Neural progenitor cell (in vitro differentiated cells): Measurements from ENCODE around the gene BICDL1. TPM values are rescaled to one million over a fixed set of nuclear protein-coding genes. Genes with fewer than 3 reads are reported as not detected.

ENCODE experiments used
- DNase-seq: peaks from one replicate; pipeline ENCODE4 v3.0.0-alpha.2; 2016; ENCODE audit warnings: low spot score
- H2AFZ ChIP-seq: fragments of 200-600 bp; sonication (generic); replicated peaks from 2 replicates; pipeline ENCODE4 v1.6.1; 2016; ENCODE audit warnings: antibody characterized with exemption
- H3F3A ChIP-seq: fragments of 200-600 bp; sonication (generic); 2 replicates; pipeline ENCODE4 v1.6.1; 2016; ENCODE audit warnings: antibody characterized with exemption, low read depth
- H3K27ac ChIP-seq: fragments of 200-600 bp; sonication (generic); 2 replicates; pipeline ENCODE4 v1.5.1; 2016; ENCODE audit warnings: mild to moderate bottlenecking
- H3K27me3 ChIP-seq: fragments of 200-600 bp; sonication (generic); 2 replicates; pipeline ENCODE4 v1.6.1; 2016; ENCODE audit warnings: mild to moderate bottlenecking, moderate library complexity
- H3K36me3 ChIP-seq: fragments of 200-600 bp; sonication (generic); 2 replicates; pipeline ENCODE4 v1.5.1; 2016
- H3K4me1 ChIP-seq: fragments of 200-600 bp; sonication (generic); 2 replicates; pipeline ENCODE4 v1.6.1; 2016; ENCODE audit warnings: mixed run types
- H3K4me2 ChIP-seq: fragments of 200-600 bp; sonication (generic); 2 replicates; pipeline ENCODE4 v1.6.1; 2016
- H3K4me3 ChIP-seq: fragments of 200-600 bp; sonication (generic); 2 replicates; pipeline ENCODE4 v1.5.1; 2016
- H3K79me2 ChIP-seq: fragments of 200-600 bp; sonication (generic); 2 replicates; pipeline ENCODE4 v1.6.1; 2016; ENCODE audit warnings: low read depth
- H3K9ac ChIP-seq: fragments of 200-600 bp; sonication (generic); 2 replicates; pipeline ENCODE4 v1.6.1; 2016
- H3K9me3 ChIP-seq: fragments of 200-600 bp; sonication (generic); 2 replicates; pipeline ENCODE4 v1.5.1; 2016; ENCODE audit warnings: low read depth
- H4K20me1 ChIP-seq: fragments of 200-600 bp; sonication (generic); 2 replicates; pipeline ENCODE4 v1.6.1; 2016; ENCODE audit warnings: low read depth
- H3K27ac Mint-ChIP-seq: 3 replicates; pipeline ENCODE4 v1.8.0; 2021; ENCODE audit warnings: mixed read lengths
- H3K27me3 Mint-ChIP-seq: 2 replicates; pipeline ENCODE4 v1.8.0; 2022; ENCODE audit warnings: low read depth, mild to moderate bottlenecking, inconsistent platforms, moderate library complexity, mixed read lengths; ENCODE audit not compliant: insufficient read depth
- H3K36me3 Mint-ChIP-seq: 3 replicates; pipeline ENCODE4 v1.8.0; 2021; ENCODE audit warnings: mixed read lengths
- H3K4me1 Mint-ChIP-seq: 3 replicates; pipeline ENCODE4 v1.8.0; 2021; ENCODE audit warnings: mixed read lengths
- H3K4me3 Mint-ChIP-seq: 3 replicates; pipeline ENCODE4 v1.8.0; 2021; ENCODE audit warnings: mild to moderate bottlenecking, moderate library complexity, mixed read lengths
- H3K9me3 Mint-ChIP-seq: 3 replicates; pipeline ENCODE4 v1.8.0; 2020; ENCODE audit warnings: mixed read lengths
- EZH2 ChIP-seq: fragments of 200-600 bp; sonication (generic); IDR thresholded peaks from 2 replicates; pipeline ENCODE4 v1.6.1; 2017; ENCODE audit warnings: antibody characterized with exemption, mild to moderate bottlenecking, moderate library complexity
- EZH2phosphoT487 ChIP-seq: fragments of 200-600 bp; sonication (generic); IDR thresholded peaks from 2 replicates; pipeline ENCODE4 v1.6.1; 2017; ENCODE audit warnings: antibody characterized with exemption
- total RNA-seq: library from RNA; depleted of rRNA; stranded (reverse); fragments of >200 nt; gene quantifications from 2 replicates; pipeline ENCODE4 v1.2.3, GENCODE V29; 2015; ENCODE audit warnings: low replicate concordance
- TF ChIP-seq, protein P1 (sequence below): fragments of 200-600 bp; sonication (generic); IDR thresholded peaks from 2 replicates; pipeline ENCODE4 v1.5.1; 2017; ENCODE audit warnings: antibody characterized with exemption, mild to moderate bottlenecking

BICDL1 gene
- total RNA-seq, 1 donor from 2014 or later = 3.8 TPM

DNA sequence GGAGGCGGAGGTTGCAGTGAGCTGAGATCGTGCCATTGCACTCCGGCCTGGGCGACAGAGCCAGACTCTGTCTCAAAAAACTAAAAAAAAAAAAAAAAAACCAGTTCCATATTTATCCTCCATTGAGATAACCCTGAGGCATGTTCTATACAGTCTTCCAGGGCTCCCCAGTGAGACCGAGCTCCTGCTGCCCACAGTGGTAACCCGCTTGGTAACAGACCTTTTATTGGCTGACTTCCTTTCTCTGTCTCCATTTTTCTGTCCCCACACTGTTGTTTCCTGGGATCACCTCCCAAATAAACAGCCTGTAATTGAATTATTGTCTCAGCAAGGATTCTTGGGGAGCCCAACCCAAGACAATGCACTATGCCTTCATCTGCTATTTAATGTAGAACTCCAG is 42.8 kb upstream of the BICDL1 start:
- no peak overlapping the region for H3K4me3 ChIP-seq
- H3K9ac ChIP-seq = no peak overlapping the region
- no peaks in the 10 kb centered on the region for H3K27me3 ChIP-seq
- no peaks in the 10 kb centered on the region for H3K79me2 ChIP-seq
- DNase-seq = no peak
- peaks cover 13% of the 10 kb centered on the region for H3K27me3 Mint-ChIP-seq
- no peaks in the 10 kb centered on the region for H3F3A ChIP-seq
- no peaks in the 10 kb centered on the region for H3K4me1 ChIP-seq
- H3K27ac ChIP-seq = no peak overlapping the region
- H3K9me3 ChIP-seq = no peaks in the 10 kb centered on the region
- H2AFZ ChIP-seq = peak overlapping the region; percentile 91
- no peaks in the 10 kb centered on the region for H3K9me3 Mint-ChIP-seq
- H3K4me2 ChIP-seq = no peak overlapping the region
- H3K36me3 ChIP-seq = no peaks in the 10 kb centered on the region
- no peaks in the 10 kb centered on the region for H3K4me1 Mint-ChIP-seq
- H3K4me3 Mint-ChIP-seq = no peak overlapping the region
- TF ChIP-seq, protein P1, sequence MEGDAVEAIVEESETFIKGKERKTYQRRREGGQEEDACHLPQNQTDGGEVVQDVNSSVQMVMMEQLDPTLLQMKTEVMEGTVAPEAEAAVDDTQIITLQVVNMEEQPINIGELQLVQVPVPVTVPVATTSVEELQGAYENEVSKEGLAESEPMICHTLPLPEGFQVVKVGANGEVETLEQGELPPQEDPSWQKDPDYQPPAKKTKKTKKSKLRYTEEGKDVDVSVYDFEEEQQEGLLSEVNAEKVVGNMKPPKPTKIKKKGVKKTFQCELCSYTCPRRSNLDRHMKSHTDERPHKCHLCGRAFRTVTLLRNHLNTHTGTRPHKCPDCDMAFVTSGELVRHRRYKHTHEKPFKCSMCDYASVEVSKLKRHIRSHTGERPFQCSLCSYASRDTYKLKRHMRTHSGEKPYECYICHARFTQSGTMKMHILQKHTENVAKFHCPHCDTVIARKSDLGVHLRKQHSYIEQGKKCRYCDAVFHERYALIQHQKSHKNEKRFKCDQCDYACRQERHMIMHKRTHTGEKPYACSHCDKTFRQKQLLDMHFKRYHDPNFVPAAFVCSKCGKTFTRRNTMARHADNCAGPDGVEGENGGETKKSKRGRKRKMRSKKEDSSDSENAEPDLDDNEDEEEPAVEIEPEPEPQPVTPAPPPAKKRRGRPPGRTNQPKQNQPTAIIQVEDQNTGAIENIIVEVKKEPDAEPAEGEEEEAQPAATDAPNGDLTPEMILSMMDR = no peak
- no peak for TF ChIP-seq EZH2
- no peaks in the 10 kb centered on the region for H3K36me3 Mint-ChIP-seq
- H4K20me1 ChIP-seq = no peaks in the 10 kb centered on the region
- no peak overlapping the region for H3K27ac Mint-ChIP-seq

DNA sequence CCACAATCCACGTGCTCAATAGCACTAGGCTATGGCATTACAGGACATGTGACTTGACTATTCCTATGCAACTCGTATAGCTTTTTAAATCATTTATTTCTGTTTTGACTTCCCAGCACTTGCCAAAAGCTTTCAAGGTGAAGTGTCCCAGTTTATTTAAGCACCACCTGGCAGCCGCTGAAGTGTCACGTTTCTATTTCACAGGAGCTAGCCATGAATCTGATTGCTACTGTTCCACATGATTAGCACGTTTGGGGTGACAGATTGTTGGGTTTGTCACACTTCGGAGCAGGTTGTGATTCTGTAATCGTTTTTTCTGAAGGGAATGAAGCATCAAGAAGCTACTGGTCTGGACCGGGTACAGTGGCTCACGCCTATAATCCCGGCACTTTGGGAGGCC is 39.9 kb upstream of the BICDL1 start:
- Histone ChIP-seq H3K4me2 (no peak overlapping the region), H2AFZ (no peak overlapping the region), H3K9me3 (no peaks in the 10 kb centered on the region), H3K36me3 (no peaks in the 10 kb centered on the region), H4K20me1 (no peaks in the 10 kb centered on the region), H3K27me3 (no peaks in the 10 kb centered on the region), H3K27ac (no peak overlapping the region), H3K79me2 (no peaks in the 10 kb centered on the region), H3F3A (no peaks in the 10 kb centered on the region), H3K4me3 (no peak overlapping the region), H3K4me1 (no peaks in the 10 kb centered on the region), H3K9ac (no peak overlapping the region)
- H3K27ac Mint-ChIP-seq = no peak overlapping the region
- H3K27me3 Mint-ChIP-seq = peaks cover 9% of the 10 kb centered on the region
- no peaks in the 10 kb centered on the region for H3K36me3 Mint-ChIP-seq
- no peaks in the 10 kb centered on the region for H3K4me1 Mint-ChIP-seq
- H3K4me3 Mint-ChIP-seq = no peak overlapping the region
- DNase-seq = no peak
- TF ChIP-seq, protein P1 = no peak
- TF ChIP-seq EZH2 (no peak), EZH2phosphoT487 (no peak)
- no peaks in the 10 kb centered on the region for H3K9me3 Mint-ChIP-seq

DNA sequence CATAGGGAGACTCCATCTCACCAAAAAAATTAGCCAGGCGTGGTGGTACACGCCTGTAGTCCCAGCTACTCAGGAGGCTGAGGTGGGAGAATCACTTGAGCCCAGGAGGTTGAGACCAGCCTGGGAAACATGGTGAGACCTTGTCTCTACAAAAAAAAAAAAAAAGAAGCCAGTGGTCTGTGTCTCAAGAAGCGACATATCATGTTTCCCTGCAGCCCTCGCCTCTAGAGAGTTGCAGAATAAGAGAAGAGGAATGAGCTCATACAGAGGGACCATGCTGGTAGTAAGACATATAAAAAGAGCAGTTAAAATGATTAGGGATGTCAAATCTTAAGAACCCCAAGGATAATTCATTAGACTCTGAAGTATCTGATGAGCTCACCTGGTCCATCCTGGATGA is 39.4 kb upstream of the BICDL1 start:
- Mint-ChIP-seq H3K27me3 (peaks cover 8% of the 10 kb centered on the region), H3K27ac (no peak overlapping the region), H3K36me3 (no peaks in the 10 kb centered on the region), H3K9me3 (no peaks in the 10 kb centered on the region), H3K4me3 (no peak overlapping the region), H3K4me1 (no peaks in the 10 kb centered on the region)
- no peaks in the 10 kb centered on the region for H3K27me3 ChIP-seq
- no peaks in the 10 kb centered on the region for H3K36me3 ChIP-seq
- H4K20me1 ChIP-seq = no peaks in the 10 kb centered on the region
- H3K4me3 ChIP-seq = no peak overlapping the region
- TF ChIP-seq EZH2phosphoT487 (no peak), EZH2 (no peak)
- TF ChIP-seq, protein P1 = no peak
- no peaks in the 10 kb centered on the region for H3K9me3 ChIP-seq
- no peaks in the 10 kb centered on the region for H3K4me1 ChIP-seq
- no peak overlapping the region for H2AFZ ChIP-seq
- H3K9ac ChIP-seq = no peak overlapping the region
- no peaks in the 10 kb centered on the region for H3F3A ChIP-seq
- H3K79me2 ChIP-seq = no peaks in the 10 kb centered on the region
- H3K4me2 ChIP-seq = no peak overlapping the region
- no peak overlapping the region for H3K27ac ChIP-seq
- DNase-seq = no peak

DNA sequence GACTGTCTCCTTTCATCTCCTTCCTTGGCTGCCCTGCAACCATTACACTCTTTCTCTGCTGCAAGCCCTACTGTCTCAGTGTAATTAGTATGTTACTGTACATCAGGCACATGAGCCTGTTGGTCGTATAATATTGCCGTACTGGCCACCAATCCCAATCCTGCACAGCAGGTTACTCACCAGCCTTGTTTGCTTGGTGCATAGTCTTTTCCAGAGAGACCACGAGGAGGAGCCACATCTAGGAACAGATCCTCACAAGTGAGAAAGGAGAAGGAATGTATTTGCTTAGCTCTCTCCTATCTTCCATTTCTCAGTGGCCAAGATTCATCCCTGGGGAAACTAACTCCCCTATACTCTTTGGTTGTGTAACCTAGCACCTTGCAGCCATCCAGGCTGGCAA is 33.0 kb upstream of the BICDL1 start:
- DNase-seq = no peak
- H3K4me2 ChIP-seq = no peak overlapping the region

More for the DNA sequence above, 33.0 kb upstream of the BICDL1 start:
- H2AFZ ChIP-seq = no peak overlapping the region
- no peaks in the 10 kb centered on the region for H3K79me2 ChIP-seq
- H3K4me1 ChIP-seq = no peaks in the 10 kb centered on the region
- H3K27ac ChIP-seq = no peak overlapping the region
- H3K36me3 ChIP-seq = no peaks in the 10 kb centered on the region
- H3K4me3 ChIP-seq = no peak overlapping the region
- no peaks in the 10 kb centered on the region for H3F3A ChIP-seq
- no peak for TF ChIP-seq EZH2
- no peak for TF ChIP-seq EZH2phosphoT487
- TF ChIP-seq, protein P1 = no peak
- no peak overlapping the region for H3K9ac ChIP-seq
- Mint-ChIP-seq H3K36me3 (no peaks in the 10 kb centered on the region), H3K27ac (no peak overlapping the region), H3K4me3 (no peak overlapping the region), H3K4me1 (no peaks in the 10 kb centered on the region), H3K9me3 (peaks cover 24% of the 10 kb centered on the region), H3K27me3 (peaks cover 2% of the 10 kb centered on the region)
- no peaks in the 10 kb centered on the region for H3K9me3 ChIP-seq
- no peaks in the 10 kb centered on the region for H3K27me3 ChIP-seq
- no peaks in the 10 kb centered on the region for H4K20me1 ChIP-seq
